ENCODE measurements around the gene PRRT2. TPM values are rescaled to one million over a fixed set of nuclear protein-coding genes. Genes with fewer than 3 reads are reported as not detected.
A peak's percentile ranks its signal among the peaks of the same experiment; 100 is the strongest.

The PRRT2 gene
- polyA plus RNA-seq, 1 donor from 2014 or later, result not detected

GRCh38 chr16:29845656-29846055 lies 33.7 kb downstream of the PRRT2 start:
- Mint-ChIP-seq H3K9me3 (no peaks in the 10 kb centered on the region), H3K4me3 (peak overlapping the region in 1 of 4 donors; percentile 79), H3K4me1 (peaks cover 0 to 2% (median 0%) of the 10 kb centered on the region in 3 donors), H3K36me3 (peaks cover 7% of the 10 kb centered on the region), H3K27me3 (no peaks in the 10 kb centered on the region), H3K27ac (peak overlapping the region in 2 of 3 donors; percentile 10 to 31)

GRCh38 chr16:29848420-29849297 lies 36.7 kb downstream of the PRRT2 start:
- Mint-ChIP-seq H3K27me3 (no peaks in the 10 kb centered on the region), H3K36me3 (peaks cover 7% of the 10 kb centered on the region), H3K27ac (peak overlapping the region in 2 of 3 donors; percentile 42 to 76), H3K4me1 (no peaks in the 10 kb centered on the region), H3K4me3 (no peak overlapping the region), H3K9me3 (no peaks in the 10 kb centered on the region)

DNA sequence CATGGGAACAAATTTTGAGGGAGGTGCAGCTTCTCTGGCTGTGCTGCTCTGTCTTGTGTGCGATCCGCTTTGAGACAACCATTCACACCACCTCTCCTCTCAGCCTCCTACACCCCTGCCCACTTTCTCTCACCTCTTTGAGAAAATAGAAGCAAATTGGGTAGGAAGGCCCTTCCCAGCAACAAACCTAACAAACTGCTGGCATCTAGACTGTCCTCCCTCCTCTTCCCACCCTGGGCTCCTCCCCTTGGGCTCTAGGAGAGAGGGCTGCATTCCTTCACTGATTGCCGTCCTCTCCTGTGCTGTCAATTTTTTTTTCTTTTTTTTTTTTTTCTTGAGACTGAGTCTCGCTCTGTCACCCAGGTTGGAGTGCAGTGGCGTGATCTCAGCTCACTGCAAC lies 37.5 kb downstream of the PRRT2 start:
- no peaks in the 10 kb centered on the region for H3K27me3 Mint-ChIP-seq
- no peaks in the 10 kb centered on the region for H3K9me3 Mint-ChIP-seq
- H3K4me3 Mint-ChIP-seq, result no peak overlapping the region
- H3K4me1 Mint-ChIP-seq, result no peaks in the 10 kb centered on the region
- H3K36me3 Mint-ChIP-seq, result peaks cover 3% of the 10 kb centered on the region
- peak overlapping the region in 1 of 3 donors; percentile 78 for H3K27ac Mint-ChIP-seq

- H3K9me3 Mint-ChIP-seq, result no peaks in the 10 kb centered on the region
- H3K4me1 Mint-ChIP-seq, result no peaks in the 10 kb centered on the region
- H3K36me3 Mint-ChIP-seq, result peaks cover 3% of the 10 kb centered on the region
- no peak overlapping the region for H3K27ac Mint-ChIP-seq
- no peak overlapping the region for H3K4me3 Mint-ChIP-seq
- H3K27me3 Mint-ChIP-seq, result no peaks in the 10 kb centered on the region
Measured at GRCh38 chr16:29850998-29851397, 39.0 kb downstream of the PRRT2 start.

- no peaks in the 10 kb centered on the region for H3K27me3 Mint-ChIP-seq
- peaks cover 4% of the 10 kb centered on the region for H3K36me3 Mint-ChIP-seq
- no peaks in the 10 kb centered on the region for H3K9me3 Mint-ChIP-seq
- H3K4me1 Mint-ChIP-seq, result no peaks in the 10 kb centered on the region
- no peak overlapping the region for H3K27ac Mint-ChIP-seq
- H3K4me3 Mint-ChIP-seq, result no peak overlapping the region
Measured at GRCh38 chr16:29852654-29853053, 40.7 kb downstream of the PRRT2 start.

DNA sequence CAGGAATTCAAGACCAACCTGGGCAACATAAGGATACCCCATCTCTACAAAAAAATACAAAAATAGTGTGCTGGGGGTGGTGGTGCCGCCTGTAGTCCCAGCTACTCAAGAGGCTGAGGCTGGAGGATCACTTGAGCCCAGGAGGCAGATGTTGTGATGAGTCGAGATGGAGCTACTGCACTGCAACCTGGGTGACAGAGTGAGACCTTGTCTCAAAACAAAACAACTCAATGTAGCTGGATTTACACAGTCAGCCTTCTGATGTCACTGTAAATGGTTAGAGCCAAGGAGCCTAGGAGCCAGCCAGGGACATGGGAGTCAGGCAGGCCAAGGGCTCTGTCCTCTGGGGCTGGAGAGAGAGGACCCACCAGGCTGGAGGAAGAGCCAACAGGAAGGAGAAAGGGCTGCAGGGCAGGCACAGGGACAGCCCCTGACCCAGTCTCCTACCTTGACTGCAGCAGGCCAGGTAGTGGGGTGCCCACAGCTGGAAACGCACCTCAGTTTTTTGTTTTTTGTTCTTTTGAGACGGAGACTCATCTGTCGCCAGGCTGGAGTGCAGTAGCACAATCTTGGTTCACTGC lies 42.6 kb downstream of the PRRT2 start:
- no peaks in the 10 kb centered on the region for H3K9me3 Mint-ChIP-seq
- peaks cover 0 to 3% (median 0%) of the 10 kb centered on the region in 3 donors for H3K4me1 Mint-ChIP-seq
- H3K27me3 Mint-ChIP-seq, result no peaks in the 10 kb centered on the region
- H3K36me3 Mint-ChIP-seq, result peaks cover 7% of the 10 kb centered on the region
- peak overlapping the region in 1 of 4 donors; percentile 70 for H3K4me3 Mint-ChIP-seq
- H3K27ac Mint-ChIP-seq, result no peak overlapping the region

- peak overlapping the region in 1 of 4 donors; percentile 60 for H3K4me3 Mint-ChIP-seq
- H3K9me3 Mint-ChIP-seq, result no peaks in the 10 kb centered on the region
Measured at GRCh38 chr16:29857133-29857760, 45.3 kb downstream of the PRRT2 start.

DNA sequence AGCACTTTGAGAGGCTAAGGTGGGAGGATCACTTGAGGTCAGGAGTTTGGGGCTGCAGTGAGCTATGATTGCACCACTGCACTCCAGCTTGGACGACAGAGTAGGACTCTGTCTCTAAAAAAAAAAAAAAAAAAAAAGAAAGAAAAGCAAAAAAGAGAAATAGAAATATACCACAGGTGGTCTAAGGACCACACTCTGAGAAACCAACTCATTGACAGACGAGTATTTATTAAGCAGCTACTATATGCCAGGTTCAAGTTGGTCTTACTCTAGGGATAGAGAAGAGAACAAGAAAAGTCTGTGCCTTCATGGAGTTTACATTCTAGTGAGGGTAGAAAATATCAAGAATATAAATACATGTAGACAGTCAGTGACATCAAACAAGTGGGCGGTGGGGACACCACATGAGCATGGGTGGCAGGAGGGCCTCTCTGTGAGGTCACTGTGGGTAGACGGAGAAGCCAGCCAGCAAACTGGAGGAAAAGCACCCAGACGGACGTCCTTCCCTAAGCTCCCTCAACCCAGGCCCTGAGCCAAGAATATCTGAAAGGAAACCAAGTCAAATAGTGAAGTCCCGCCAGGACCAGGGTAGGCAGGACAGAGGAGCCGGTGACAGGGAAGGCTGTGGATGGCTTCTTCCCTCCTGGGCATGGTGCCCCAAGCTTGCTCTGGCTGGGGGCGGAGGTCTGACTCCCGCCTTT lies 46.3 kb downstream of the PRRT2 start:
- peaks cover 7 to 11% (median 10%) of the 10 kb centered on the region in 3 donors for H3K4me1 Mint-ChIP-seq
- no peaks in the 10 kb centered on the region for H3K27me3 Mint-ChIP-seq
- no peaks in the 10 kb centered on the region for H3K9me3 Mint-ChIP-seq
- H3K36me3 Mint-ChIP-seq, result peaks cover 7% of the 10 kb centered on the region
- peak overlapping the region in 1 of 4 donors; percentile 56 for H3K4me3 Mint-ChIP-seq
- H3K27ac Mint-ChIP-seq, result no peak overlapping the region

More at GRCh38 chr16:29857133-29857760, 45.3 kb downstream of the PRRT2 start:
- no peaks in the 10 kb centered on the region for H3K27me3 Mint-ChIP-seq
- H3K36me3 Mint-ChIP-seq, result peaks cover 7% of the 10 kb centered on the region
- peak overlapping the region in 1 of 3 donors; percentile 69 for H3K27ac Mint-ChIP-seq
- peaks cover 7 to 9% (median 8%) of the 10 kb centered on the region in 3 donors for H3K4me1 Mint-ChIP-seq

DNA sequence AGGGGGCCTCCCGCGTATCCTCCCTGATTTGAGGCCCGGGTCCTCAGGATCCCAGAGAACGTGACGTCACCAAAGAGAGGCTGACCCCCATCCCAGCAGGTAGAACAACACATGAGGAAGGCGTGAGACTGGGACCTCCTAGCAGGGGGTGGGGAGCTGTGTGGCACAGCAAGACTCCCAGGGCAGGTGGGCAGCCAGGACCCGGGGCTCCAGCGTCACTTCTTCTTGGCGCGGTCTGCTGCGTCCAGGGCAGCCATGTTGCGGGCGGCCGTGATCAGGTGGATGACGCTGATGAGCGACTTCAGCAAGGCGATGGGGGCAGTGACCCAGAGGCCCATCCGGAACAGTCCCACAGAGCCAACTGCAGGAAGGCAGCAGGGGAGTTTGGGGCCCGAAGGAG lies 47.0 kb downstream of the PRRT2 start:
- Mint-ChIP-seq H3K27me3 (no peaks in the 10 kb centered on the region), H3K36me3 (peaks cover 7% of the 10 kb centered on the region), H3K9me3 (no peaks in the 10 kb centered on the region), H3K4me1 (peaks cover 9 to 13% (median 12%) of the 10 kb centered on the region in 3 donors), H3K27ac (no peak overlapping the region), H3K4me3 (peak overlapping the region in 2 of 4 donors; percentile 10 to 43)

- peaks cover 9 to 13% (median 12%) of the 10 kb centered on the region in 3 donors for H3K4me1 Mint-ChIP-seq
- peak overlapping the region in 1 of 4 donors; percentile 84 for H3K4me3 Mint-ChIP-seq
- H3K36me3 Mint-ChIP-seq, result peaks cover 7% of the 10 kb centered on the region
- no peaks in the 10 kb centered on the region for H3K9me3 Mint-ChIP-seq
- no peak overlapping the region for H3K27ac Mint-ChIP-seq
- peaks cover under 1% of the 10 kb centered on the region for H3K27me3 Mint-ChIP-seq
Measured at GRCh38 chr16:29860218-29860617, 48.2 kb downstream of the PRRT2 start.

GRCh38 chr16:29862383-29862883 lies 50.4 kb downstream of the PRRT2 start:
- Mint-ChIP-seq H3K27me3 (peaks cover 3% of the 10 kb centered on the region), H3K27ac (peak overlapping the region in 2 of 3 donors; percentile 23 to 100), H3K9me3 (no peaks in the 10 kb centered on the region), H3K4me3 (peak overlapping the region; percentile 84 to 98 (median 96)), H3K36me3 (peaks cover 3% of the 10 kb centered on the region), H3K4me1 (peaks cover 9 to 13% (median 12%) of the 10 kb centered on the region in 3 donors)

- peaks cover 9 to 13% (median 12%) of the 10 kb centered on the region in 3 donors for H3K4me1 Mint-ChIP-seq
- no peaks in the 10 kb centered on the region for H3K9me3 Mint-ChIP-seq
- peak within 1 kb of the TSS; percentile 84 to 98 (median 96) for H3K4me3 Mint-ChIP-seq
- peaks cover 3% of the 10 kb centered on the region for H3K36me3 Mint-ChIP-seq
- H3K27ac Mint-ChIP-seq, result peak within 1 kb of the TSS; percentile 85 to 100 (median 98)
- H3K27me3 Mint-ChIP-seq, result peaks cover 3% of the 10 kb centered on the region
Measured at GRCh38 chr16:29862884-29863668, 51.1 kb downstream of the PRRT2 start, which contains the start of gene CDIPT. Gene CDIPT (minus strand): TSS chr16:29863226. CDS start chr16:29862857, 369 bp downstream.

GRCh38 chr16:29863669-29863984 lies 51.6 kb downstream of the PRRT2 start:
- no peaks in the 10 kb centered on the region for H3K36me3 Mint-ChIP-seq
- peaks cover 6 to 13% (median 12%) of the 10 kb centered on the region in 3 donors for H3K4me1 Mint-ChIP-seq
- H3K27ac Mint-ChIP-seq, result peak overlapping the region; percentile 85 to 100 (median 98)
- H3K27me3 Mint-ChIP-seq, result peaks cover 3% of the 10 kb centered on the region
- H3K9me3 Mint-ChIP-seq, result no peaks in the 10 kb centered on the region
- peak overlapping the region in 3 of 4 donors; percentile 84 to 98 (median 97) for H3K4me3 Mint-ChIP-seq

GRCh38 chr16:29864205-29864604 lies 52.2 kb downstream of the PRRT2 start:
- Mint-ChIP-seq H3K4me1 (peaks cover 6 to 13% (median 12%) of the 10 kb centered on the region in 3 donors), H3K9me3 (no peaks in the 10 kb centered on the region), H3K4me3 (no peak overlapping the region), H3K27ac (no peak overlapping the region), H3K36me3 (no peaks in the 10 kb centered on the region), H3K27me3 (peaks cover 4% of the 10 kb centered on the region)

All from IgD-negative memory B cell (primary cell).